Spleen (tissue), 7 donors: Measurements from ENCODE around the gene OPN5.

Experiments used
- POLR2AphosphoS5 ChIP-seq, 3 donors: sonication (generic); formaldehyde crosslinking; IDR thresholded peaks; one replicate each; pipeline ENCODE4 v1.5.1; 2017; ENCODE audit warnings: antibody characterized with exemption in 3 of 3
- TF ChIP-seq, protein P1 (sequence below), 11 experiments: fragments of 200-600 bp in 7 of 11; fragments of 450-650 bp in 4 of 11; sonication (generic) in 4 of 11; IDR thresholded peaks in 8 of 11; conservative IDR thresholded peaks in 3 of 11; 1 replicate in 7 of 11; 2 replicates in 4 of 11; pipeline versions ENCODE4 v1.4.0 to v1.8.0; 2016 to 2021; ENCODE audit warnings: antibody characterized with exemption in 11 of 11, inconsistent platforms in 4 of 11, mild to moderate bottlenecking in 1 of 11
- donor health status: DM: no; HTN: no; CAD: no; lungs with moderate emphysema.
- donor health status: DM: no; HTN: no; CAD: no.
- donor health status: DM: no; HTN: no; CAD: no.

GRCh38 chr6:47733879-47734558, 47.8 kb upstream of the OPN5 start:
- no peak for TF ChIP-seq POLR2AphosphoS5 (IDR thresholded peaks at IDR 0.05)
- TF ChIP-seq, protein P1, sequence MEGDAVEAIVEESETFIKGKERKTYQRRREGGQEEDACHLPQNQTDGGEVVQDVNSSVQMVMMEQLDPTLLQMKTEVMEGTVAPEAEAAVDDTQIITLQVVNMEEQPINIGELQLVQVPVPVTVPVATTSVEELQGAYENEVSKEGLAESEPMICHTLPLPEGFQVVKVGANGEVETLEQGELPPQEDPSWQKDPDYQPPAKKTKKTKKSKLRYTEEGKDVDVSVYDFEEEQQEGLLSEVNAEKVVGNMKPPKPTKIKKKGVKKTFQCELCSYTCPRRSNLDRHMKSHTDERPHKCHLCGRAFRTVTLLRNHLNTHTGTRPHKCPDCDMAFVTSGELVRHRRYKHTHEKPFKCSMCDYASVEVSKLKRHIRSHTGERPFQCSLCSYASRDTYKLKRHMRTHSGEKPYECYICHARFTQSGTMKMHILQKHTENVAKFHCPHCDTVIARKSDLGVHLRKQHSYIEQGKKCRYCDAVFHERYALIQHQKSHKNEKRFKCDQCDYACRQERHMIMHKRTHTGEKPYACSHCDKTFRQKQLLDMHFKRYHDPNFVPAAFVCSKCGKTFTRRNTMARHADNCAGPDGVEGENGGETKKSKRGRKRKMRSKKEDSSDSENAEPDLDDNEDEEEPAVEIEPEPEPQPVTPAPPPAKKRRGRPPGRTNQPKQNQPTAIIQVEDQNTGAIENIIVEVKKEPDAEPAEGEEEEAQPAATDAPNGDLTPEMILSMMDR (IDR thresholded peaks at IDR 0.05 in 8 of 11, conservative IDR thresholded peaks at IDR 0.05 in 3 of 11): peak in 7 of 11 experiments; percentile 8 to 46 (median 31)
